Activated CD4-positive, alpha-beta T cell treated with anti-CD3 and anti-CD28 coated beads, Interleukin-2, Interleukin-6, amounts not matched to agents 100 ng/mL and 50 ng/mL, durations not matched to agents 16 hours and 8 hours (primary cell): Measurements from ENCODE around the gene CDK11A.
"Not testable (repeated sequence)": the region's sequence is repeated elsewhere in the genome, so short reads cannot be mapped to it uniquely, and the experiment has no call there.

Experiments used
- DNase-seq: peaks from one replicate; pipeline ENCODE4 v3.0.0-alpha.2; 2020

The CDK11A gene

DNA sequence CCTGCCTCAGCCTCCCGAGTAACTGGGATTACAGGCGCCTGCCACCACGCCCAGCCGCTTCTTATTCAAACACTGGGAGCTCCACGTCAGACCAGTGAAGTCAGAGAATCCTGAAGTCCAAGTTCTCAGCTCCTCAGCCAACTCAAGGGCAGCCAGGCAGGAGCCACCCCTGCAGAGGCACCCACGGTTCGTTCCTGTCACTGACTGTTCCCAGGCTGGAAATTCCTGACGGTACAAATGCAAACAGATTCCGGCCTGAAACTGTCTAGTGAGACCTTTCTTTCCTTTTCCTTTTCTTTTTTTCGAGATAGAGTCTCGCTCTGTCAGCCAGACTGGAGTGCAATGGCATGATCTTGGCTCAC is 43.3 kb downstream of the CDK11A start:
- no peak for DNase-seq

DNA sequence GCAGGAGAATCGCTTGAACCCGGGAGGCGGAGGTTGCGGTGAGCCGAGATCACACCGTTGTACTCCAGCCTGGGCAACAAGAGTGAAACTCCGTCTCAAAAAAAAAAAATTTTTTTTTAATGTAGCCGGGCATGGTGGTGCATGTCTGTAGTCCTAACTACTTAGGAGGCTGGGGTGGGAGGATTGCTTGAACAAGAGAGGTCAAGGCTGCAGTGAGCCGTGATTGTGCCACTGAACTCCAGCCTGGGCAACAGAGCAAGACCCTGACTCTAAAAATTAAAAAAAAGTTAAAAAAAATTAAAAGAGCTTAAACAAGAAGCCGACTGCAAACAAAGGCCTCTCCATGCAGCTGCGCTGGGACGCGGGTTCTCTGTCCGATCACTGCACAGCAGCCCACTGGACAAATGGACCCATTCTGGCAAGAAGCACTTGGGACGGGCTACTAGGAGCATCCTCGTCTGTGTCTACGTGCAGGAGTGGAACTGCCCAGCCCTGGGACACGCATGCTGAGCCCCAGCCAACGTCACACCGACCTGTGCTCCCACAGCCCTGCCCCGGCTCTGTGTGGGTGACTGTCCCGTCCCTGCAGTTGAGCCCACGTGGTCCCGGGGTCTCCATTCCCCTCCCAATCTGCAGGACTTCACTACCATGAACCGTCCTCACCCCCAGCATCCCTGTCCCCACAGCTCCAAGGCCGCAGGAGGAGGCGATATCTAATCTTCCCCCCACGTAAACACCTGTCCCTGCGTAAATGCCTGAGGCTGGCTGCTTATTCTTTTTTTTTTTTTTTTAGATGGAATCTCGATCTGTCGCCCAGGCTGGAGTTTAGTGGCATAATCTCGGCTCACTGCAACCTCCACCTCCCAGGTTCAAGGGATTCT is 43.9 kb downstream of the CDK11A start:
- DNase-seq = no peak

DNA sequence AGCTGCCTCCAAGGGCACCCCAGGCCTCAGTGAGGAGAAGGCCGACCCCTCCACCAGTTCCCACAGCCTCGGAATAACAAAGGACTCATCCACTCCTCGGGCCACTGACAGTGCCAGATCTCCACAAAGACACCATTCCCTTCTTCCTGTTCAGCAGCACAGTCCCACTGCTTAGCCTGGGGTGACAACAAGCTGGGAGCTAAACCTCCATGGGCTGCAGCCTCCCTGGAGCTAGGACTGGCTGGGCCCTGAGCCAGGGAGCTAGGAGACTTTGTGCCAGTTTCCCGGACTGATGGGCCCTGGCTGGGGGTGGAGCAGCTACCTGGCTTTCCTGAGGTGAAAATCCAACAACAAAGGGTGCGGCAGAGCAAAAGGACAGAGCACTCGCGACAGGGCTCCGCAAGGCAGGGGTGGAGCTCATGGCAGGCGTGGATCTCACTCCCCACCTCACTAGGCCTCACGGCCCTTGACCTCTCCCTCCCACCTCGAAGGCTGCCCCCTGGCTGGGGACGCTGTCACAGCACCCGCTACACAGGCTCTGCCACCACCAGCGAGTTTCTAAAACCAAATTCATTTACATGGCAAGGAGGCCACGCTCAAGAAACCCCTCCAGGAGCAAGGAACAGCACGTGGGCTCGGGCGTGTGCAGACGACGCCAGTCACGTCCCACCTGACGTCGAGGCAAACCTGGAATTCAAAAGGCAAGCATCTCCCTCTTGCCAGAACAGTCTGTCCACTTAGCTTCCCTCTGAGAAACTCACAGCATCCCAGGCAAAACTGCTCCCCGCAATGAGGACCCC is 45.4 kb downstream of the CDK11A start:
- peak; percentile 72 for DNase-seq

- peak; percentile 49 for DNase-seq
Measured at GRCh38 chr1:1677718-1678580, 46.2 kb downstream of the CDK11A start.

- DNase-seq = not testable (repeated sequence)
Measured at GRCh38 chr1:1676087-1676486, 48.1 kb downstream of the CDK11A start.

GRCh38 chr1:1675218-1675617 is 48.9 kb downstream of the CDK11A start:
- DNase-seq = not testable (repeated sequence)

- DNase-seq = not testable (repeated sequence)
Measured at GRCh38 chr1:1674806-1675205, 49.4 kb downstream of the CDK11A start.

GRCh38 chr1:1672181-1672965 is 51.8 kb downstream of the CDK11A start:
- DNase-seq = no peak

DNA sequence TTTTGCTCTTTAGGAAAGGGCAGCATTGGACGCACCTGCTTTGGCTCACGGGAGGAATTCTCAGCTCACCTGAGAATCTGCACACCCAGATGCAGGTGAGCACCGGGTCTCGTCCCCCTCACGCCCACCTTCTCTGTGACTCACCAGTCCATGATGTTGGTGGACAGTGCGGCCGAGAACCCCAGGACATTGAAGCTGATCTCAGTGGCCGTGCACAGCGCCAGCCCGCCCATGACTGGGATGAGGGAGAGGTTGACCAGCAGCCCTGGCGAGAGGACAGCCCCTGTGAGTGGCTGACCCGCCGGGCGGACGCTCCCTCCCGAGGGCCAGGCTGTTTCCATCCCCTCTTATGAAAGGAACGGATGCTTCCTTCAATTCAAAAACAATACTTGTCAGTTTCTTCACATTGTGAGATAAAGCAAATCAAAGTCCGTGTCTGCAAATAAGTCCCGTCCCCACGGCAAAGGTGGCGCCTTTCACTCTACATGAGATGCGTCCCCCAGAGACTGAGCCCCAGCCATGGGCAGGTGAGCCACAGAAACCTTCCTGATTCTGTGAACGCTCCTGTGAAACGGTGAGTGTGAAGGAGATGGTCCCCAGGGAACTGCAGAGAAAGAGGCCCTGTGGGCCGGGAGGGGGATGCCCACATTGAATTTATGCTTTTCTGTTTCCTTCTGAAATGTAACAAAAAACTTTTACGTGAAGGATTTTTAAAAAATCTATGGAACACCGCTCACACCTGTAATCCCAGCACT is 52.6 kb downstream of the CDK11A start:
- no peak for DNase-seq

DNA sequence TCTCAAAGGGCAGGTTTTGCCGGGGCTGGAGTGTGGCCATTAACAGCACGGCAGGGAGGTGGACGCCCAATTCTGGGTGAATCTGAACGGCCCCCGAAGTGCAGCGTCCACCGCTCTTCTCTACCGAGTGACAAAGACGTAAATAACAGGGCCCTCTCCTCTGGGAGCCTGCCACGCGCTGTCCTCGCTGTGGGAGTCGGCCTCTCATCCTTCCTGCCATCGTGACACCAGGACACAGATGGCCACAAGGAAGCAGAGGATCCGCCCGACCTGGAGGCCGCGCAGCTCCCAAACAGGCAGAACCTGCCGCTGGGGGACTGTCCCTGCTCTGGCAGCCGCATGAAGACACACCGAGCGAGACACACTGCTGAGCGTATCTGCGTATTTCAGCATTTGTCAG is 53.3 kb downstream of the CDK11A start:
- no peak for DNase-seq

DNA sequence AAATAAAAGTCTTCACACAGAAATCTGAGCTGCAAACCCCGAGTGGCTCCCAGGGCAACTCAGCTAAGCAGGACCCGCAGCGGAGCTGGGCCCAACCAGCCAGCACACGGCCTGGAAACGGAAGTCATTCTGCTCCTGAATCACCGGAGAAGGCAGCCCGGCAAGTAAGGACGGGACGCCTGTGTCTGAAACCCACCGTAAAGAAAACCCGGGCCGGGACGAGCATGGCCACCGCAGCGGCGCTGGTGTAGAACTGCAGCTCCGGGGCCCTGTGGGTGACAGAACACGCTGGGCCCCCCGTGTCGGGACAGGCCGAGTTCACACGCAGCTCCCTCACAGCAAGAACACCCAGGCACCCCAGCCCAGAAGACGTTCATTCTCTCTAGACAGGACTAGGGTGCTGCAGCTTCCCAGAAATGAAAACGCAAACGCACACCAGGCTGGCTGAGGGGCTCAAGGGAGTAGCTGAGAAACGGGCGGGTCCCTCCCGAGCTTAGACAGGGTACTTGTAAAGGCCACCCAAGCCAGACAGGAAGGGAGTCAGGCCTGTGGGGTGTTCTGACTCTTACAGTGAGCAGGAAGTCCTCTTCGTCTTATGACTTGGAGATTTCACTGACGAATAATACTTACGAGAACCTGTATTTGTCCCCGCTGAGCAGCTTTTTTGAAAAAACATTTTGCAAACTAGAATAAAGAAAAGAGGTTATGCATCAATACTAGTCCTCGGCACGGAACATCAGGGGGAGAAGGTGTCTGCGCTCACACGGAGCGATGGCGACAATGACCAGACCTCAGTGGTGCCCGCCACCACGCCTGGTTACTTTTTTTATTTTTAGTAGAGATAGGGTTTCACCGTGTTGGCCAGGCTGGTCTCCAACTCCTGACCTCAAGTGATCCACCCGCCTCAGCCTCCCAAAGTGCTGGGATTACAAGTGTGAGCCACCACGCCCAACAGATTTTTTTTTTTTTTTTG is 54.4 kb downstream of the CDK11A start:
- no peak for DNase-seq

GRCh38 chr1:1666526-1666925 is 57.6 kb downstream of the CDK11A start:
- DNase-seq = no peak

GRCh38 chr1:1665815-1666251 is 58.3 kb downstream of the CDK11A start:
- peak; percentile 36 for DNase-seq

DNA sequence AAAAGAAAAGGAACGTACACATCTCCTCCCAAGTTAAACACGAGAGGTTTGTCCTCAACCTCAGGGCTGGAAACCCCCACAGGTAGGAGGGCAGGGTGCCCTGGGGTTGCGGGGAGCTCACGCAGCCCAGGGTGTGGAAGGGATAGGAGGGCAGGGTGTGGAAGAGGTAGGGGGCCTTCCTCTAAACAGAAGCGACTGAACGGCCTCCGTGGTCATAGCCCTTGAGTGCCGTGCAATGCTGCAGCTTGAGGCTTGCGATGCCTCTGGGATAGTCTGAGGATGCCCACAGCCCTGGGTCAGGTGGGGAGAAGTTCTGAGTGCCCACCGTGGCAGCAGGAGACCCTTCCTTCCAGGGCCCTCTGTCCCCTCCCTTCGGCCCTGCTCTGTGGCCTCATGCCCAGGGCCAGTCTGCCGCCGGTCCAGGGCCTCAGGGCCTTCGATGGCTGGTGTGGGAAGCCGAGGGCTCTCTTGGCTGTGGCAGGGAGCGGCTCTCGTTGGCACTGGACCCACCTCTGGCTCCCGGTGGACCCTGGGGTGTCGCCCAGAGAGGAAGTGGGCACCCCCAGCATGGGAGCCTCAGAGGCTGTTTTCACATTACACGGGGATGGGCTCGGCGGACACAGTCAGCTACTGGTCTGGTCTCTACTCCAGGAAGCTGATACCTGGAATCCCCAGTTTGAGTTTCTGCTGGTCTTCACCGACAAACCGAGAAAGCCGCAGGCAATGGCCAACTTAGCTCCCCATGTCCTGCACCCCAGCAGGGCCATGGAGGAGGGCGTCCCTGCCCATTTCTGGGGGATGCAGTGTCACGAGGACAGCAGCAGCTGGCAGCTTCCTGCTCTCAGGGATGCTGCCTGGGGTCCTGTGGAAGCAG is 59.0 kb downstream of the CDK11A start:
- DNase-seq = no peak

DNA sequence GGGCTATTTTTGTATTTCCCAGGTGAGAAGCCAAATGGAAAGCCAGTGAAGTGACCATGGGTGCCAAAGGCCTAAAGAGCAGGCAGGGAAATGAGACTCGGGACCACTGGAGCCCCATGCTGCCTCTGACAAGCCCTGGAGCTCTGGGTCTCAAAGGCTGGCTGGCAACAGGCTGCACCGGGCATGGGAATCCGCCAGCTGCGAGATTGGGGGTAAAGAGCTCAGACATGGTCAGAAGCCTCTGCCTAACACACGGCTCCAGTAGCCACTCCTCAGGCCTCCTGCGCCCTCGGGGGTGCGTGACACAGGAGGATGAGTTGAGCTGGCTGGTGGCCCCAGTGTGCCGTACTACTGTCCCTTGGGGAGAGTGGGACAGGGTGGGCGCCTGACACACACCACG is 59.8 kb downstream of the CDK11A start:
- not testable (repeated sequence) for DNase-seq

DNA sequence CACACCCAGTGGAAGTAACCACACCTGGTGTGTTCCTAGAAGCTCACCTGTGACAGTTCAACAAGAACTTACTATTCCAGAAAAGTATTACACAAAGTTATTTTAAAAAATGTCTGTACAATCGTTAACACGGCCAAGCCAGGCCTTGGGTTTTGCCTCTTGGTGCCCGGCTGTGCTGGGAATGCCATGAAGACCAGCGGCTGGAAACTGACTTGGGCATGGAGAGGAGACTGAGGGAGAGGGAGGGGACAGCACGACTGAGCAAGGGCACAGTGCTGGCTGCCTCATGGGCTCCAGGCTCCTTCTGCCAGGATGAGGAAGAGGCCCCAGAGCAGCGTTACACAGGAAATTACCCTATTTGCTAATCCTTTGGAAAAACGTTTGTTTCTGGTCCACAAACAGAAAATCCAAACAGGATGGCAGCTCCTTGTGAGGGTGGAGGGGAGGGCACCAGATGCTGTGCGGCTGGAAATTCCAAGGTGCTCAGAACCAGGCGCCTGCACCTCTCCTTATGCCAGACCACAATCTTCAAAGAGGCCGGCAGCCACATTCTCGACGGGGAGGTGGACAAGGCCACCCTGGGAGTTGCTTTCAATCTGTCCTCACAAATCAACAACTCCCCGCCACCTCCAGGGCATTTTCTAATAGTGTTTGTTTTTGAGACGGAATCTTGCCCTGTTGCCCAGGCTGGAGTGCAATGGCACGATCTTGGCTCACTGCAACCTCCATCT is 61.2 kb downstream of the CDK11A start:
- DNase-seq = not testable (repeated sequence)

- not testable (repeated sequence) for DNase-seq
Measured at GRCh38 chr1:1662392-1662791, 61.8 kb downstream of the CDK11A start.
